Measurements from ENCODE around the gene ELOVL5.
"Not testable (repeated sequence)": the region's sequence is repeated elsewhere in the genome, so short reads cannot be mapped to it uniquely, and the experiment has no call there.

Gene ELOVL5

DNA sequence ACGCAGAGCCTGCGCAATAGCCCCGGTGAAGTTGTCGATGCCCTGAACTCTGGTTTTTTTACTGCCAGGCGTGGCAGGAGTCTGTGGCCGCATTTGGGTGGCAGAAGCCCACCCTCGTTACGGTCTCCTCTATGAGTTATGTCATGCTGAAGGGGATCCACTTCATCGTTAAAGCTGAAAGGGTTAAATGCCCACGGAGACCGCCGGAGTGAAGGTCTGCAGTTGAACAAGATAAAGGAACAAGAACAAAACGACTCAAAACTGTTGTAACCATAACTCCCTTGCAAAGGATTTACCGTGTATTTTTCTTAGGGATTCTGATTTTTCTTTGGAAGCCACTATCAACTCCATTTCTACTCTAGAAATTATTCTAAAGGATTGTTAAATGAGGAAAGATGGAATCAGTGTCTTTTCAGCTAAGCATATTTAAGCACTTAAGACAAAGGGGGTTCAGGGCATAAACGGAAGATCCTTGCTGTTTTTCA is 501 bp upstream of the ELOVL5 start:
- TF ChIP-seq, protein P1, sequence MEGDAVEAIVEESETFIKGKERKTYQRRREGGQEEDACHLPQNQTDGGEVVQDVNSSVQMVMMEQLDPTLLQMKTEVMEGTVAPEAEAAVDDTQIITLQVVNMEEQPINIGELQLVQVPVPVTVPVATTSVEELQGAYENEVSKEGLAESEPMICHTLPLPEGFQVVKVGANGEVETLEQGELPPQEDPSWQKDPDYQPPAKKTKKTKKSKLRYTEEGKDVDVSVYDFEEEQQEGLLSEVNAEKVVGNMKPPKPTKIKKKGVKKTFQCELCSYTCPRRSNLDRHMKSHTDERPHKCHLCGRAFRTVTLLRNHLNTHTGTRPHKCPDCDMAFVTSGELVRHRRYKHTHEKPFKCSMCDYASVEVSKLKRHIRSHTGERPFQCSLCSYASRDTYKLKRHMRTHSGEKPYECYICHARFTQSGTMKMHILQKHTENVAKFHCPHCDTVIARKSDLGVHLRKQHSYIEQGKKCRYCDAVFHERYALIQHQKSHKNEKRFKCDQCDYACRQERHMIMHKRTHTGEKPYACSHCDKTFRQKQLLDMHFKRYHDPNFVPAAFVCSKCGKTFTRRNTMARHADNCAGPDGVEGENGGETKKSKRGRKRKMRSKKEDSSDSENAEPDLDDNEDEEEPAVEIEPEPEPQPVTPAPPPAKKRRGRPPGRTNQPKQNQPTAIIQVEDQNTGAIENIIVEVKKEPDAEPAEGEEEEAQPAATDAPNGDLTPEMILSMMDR (conservative IDR thresholded peaks at IDR 0.05; ENCODE audit: low read depth) = no peak
- POLR2A ChIA-PET (ENCODE audit: low non-redundant PET) = no interaction called here
- H3K27ac ChIP-seq = peak overlapping the region; percentile 92
- no peak for DNase-seq (ENCODE audit: low spot score)
- CTCF ChIA-PET = no interaction called here

DNA sequence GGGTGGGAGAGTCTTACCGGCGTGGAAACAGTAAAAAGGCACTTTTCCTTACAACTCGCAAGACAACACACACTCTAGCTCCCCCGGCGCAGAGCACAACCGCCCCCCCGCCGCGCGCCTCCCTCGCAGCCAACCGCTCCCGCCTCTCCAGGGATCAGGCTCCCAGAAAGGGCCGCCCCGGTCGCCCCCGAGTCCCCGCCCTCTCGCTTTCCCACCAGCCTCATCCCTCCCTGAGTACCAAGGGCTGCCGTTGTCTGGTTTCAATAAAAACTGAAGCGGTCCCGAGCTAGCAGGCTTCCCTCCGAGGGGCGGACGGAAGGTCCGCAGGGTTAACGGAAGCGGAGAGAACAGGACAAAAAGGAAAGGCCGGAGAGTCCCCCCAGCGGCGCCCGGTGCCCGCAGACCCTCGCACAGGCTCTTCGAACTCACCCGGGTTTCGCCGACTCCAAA is 804 bp downstream of the ELOVL5 start:
- TF ChIP-seq, protein P1 (conservative IDR thresholded peaks at IDR 0.05; ENCODE audit: low read depth) = no peak
- POLR2A ChIA-PET (ENCODE audit: low non-redundant PET) = no interaction called here
- peak overlapping the region; percentile 92 for H3K27ac ChIP-seq
- CTCF ChIA-PET = interaction anchor here (0.5 to 1.0 kb wide), 5 partner anchors 20 to 133 kb away, joined by 3 to 5 read pairs (median 3); no protein-coding TSS in a partner anchor
- DNase-seq (ENCODE audit: low spot score) = peak; percentile 45

DNA sequence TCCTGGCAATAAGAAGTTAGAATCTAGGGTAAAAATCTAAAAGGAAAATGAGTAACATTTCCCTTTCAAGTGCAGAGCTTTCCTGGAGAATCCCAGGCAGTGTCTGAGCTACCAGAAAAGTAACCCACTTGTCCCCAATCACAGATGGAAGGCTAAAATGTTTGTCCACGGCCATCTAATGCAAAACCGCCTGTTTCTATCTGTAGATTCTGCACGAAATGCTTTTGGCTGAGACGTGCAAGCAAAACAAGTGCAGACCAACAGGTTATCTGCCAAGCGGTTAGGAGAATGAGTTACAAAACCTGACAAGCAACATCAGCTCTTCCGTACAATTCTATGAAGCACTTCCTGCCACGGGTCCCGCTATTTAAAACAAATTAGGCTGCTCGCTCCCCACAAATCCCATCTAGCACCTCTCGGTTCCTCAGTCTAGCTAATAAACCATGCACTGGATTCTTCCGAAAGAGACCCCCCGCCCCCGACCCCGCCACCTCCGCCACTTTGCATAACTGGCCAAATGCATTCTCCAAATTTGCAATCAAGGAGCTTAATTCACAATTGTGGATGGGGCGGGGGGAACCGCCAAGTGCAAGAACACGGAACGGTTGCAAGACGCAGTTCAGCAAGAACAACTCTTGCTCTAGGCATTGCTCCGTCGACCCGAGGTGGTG is 1.4 kb downstream of the ELOVL5 start:
- no peak for DNase-seq (ENCODE audit: low spot score)
- POLR2A ChIA-PET (ENCODE audit: low non-redundant PET) = no interaction called here
- CTCF ChIA-PET = interaction anchor here (0.5 to 1.3 kb wide), 4 partner anchors 19 to 133 kb away, joined by 3 to 5 read pairs (median 4); no protein-coding TSS in a partner anchor
- TF ChIP-seq, protein P1 (conservative IDR thresholded peaks at IDR 0.05; ENCODE audit: low read depth) = no peak
- H3K27ac ChIP-seq = peak overlapping the region; percentile 92

DNA sequence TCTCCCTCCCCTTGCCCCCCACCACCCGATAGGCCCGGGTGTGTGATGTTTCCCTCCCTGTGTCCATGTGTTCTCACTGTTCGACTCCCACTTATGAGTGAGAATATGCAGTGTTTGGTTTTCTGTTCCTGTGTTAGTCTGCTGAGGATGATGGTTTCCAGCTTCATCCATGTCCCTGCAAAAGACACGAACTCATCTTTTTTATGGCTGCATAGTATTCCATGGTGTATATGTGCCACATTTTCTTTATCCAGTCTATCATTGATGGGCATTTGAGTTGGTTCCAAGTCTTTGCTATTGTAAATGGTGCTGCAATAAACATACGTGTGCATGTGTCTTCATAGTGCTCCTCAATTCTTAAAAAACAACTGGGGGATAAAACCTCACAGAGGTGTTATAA is 2.7 kb downstream of the ELOVL5 start:
- CTCF ChIA-PET = interaction anchor here (0.6 to 1.3 kb wide), 2 partner anchors 18 to 228 kb away, joined by 3 to 6 read pairs; no protein-coding TSS in a partner anchor

DNA sequence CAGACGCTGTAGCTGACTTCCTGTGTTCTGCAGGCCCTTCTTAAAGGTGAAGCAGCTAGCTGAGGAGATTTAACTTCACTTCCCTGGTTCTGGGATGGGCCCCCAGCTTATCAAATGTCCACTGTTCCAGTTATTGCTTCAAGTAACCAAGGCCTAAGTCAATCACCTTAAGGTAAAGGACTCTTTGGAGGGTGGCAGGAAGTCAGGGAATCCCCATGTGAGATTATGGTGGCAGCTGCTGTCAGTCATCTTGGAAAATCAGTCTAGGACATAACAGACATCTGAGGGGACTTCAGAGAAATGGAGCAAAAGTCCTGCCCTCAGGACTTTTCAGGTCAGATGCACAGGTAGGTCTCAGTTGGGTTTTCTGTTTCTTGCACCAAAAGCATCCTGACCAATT is 3.8 kb downstream of the ELOVL5 start:
- CTCF ChIA-PET = no interaction called here
- H3K27ac ChIP-seq = no peak overlapping the region

More for the DNA sequence above, 2.7 kb downstream of the ELOVL5 start:
- DNase-seq (ENCODE audit: low spot score); POLR2A ChIA-PET (ENCODE audit: low non-redundant PET); H3K27ac ChIP-seq: not testable (repeated sequence)

DNA sequence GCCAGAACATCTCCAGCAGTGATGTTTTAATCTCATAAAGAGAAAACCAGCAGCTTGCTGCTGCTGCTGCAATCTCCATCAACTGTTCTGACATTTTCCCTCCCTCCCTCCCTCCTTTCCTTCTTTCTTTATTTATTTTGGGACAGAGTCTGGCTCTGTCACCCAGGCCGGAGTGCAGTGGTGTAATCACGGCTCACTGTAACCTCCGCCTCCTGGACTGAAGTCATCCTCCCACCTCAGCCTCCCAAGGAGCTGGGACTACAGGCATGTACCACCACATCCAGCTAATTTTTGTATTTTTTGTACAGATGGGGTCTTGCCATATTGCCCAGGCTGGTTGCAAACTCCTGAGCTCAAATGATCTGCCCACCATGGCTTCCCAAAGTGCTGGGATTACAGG is 5.7 kb downstream of the ELOVL5 start:
- DNase-seq (ENCODE audit: low spot score) = no peak
- H3K27ac ChIP-seq = no peak overlapping the region
- ChIA-PET POLR2A (ENCODE audit: low non-redundant PET) (no interaction called here), CTCF (no interaction called here)
- TF ChIP-seq, protein P1 (conservative IDR thresholded peaks at IDR 0.05; ENCODE audit: low read depth) = no peak

More for the DNA sequence above, 3.8 kb downstream of the ELOVL5 start:
- TF ChIP-seq, protein P1 (conservative IDR thresholded peaks at IDR 0.05; ENCODE audit: low read depth) = no peak
- no peak for DNase-seq (ENCODE audit: low spot score)
- POLR2A ChIA-PET (ENCODE audit: low non-redundant PET) = no interaction called here

DNA sequence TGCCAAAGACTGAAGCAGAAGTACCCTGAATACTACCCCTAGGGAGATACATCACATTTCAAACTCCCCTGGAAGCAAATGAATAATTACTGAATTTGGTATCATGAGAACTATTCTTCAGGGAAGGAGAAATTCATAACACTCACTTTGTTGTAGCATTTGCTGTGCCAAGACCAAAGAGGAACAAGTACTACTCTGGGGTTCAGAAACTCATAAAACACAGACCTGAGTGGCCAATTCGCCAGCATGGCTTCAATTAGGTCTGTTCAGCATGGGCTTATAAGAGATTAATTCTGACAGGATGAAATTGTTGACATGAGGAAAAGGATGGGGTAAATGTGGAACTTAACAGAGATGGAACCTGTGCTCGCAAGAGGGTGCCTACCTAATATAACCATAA is 6.5 kb downstream of the ELOVL5 start:
- H3K27ac ChIP-seq = no peak overlapping the region
- POLR2A ChIA-PET (ENCODE audit: low non-redundant PET) = no interaction called here
- DNase-seq (ENCODE audit: low spot score) = no peak
- CTCF ChIA-PET = no interaction called here
- TF ChIP-seq, protein P1 (conservative IDR thresholded peaks at IDR 0.05; ENCODE audit: low read depth) = no peak

Measured in RWPE1 (cell line).